A549 (cell line): ENCODE results near the gene PCYT2. TPM values are rescaled to one million over a fixed set of nuclear protein-coding genes. Genes with fewer than 3 reads are reported as not detected.
A peak's percentile ranks its signal among the peaks of the same experiment; 100 is the strongest.

ENCODE experiments used
- ATAC-seq, 2 experiments: fragments of 200-7000 bp in 1 of 2; fragments of >200 bp in 1 of 2; cut with Nextera tagmentation in 1 of 2; cut with Tn5 transposase in 1 of 2; 3 replicates each; pipeline versions ENCODE4 v1.8.0 to v1.9.1; 2018 to 2020; ENCODE audit warnings: mild to moderate bottlenecking in 1 of 2, moderate library complexity in 1 of 2
- CTCF ChIA-PET: fragments of 300-600 bp; sonication (Branson Sonifier 250); formaldehyde crosslinking; extraction: SDS; loops from one replicate; lab custom pipeline; 2021; ENCODE audit warnings: antibody characterized with exemption, inconsistent platforms; lab: Yijun Ruan, JAX
- POLR2A ChIA-PET: fragments of 350-600 bp; formaldehyde crosslinking; extraction: SDS; loops from one replicate; lab custom pipeline; 2021; ENCODE audit warnings: antibody characterized with exemption, inconsistent platforms; lab: Yijun Ruan, JAX
- DNase-seq, 2 experiments: peaks; one replicate each; pipeline versions ENCODE4 v3.0.0 to v3.0.0-alpha.2; 2011 to 2016; ENCODE audit warnings: low read depth in 1 of 2, low spot score in 1 of 2
- FAIRE-seq: peaks from 2 replicates; lab custom pipeline; 2011; peaks lifted over from hg19 to GRCh38; lab: Jason Lieb, UNC
- H3K27ac ChIP-seq, 2 experiments: fragments of >200 bp; sonication (Bioruptor Twin); formaldehyde crosslinking; 3 replicates each; pipeline ENCODE4 v1.5.1; 2016 to 2017
- H3K4me1 ChIP-seq: fragments of >200 bp; sonication (Bioruptor Twin); formaldehyde crosslinking; 3 replicates; pipeline ENCODE4 v1.6.1; 2016
- H3K4me2 ChIP-seq: fragments of >200 bp; sonication (Bioruptor Twin); formaldehyde crosslinking; 3 replicates; pipeline ENCODE4 v1.6.1; 2016
- H3K4me3 ChIP-seq: fragments of >200 bp; sonication (Bioruptor Twin); formaldehyde crosslinking; 3 replicates; pipeline ENCODE4 v1.5.1; 2016
- H3K9me3 ChIP-seq: fragments of >200 bp; sonication (Bioruptor Twin); formaldehyde crosslinking; 3 replicates; pipeline ENCODE4 v1.6.1; 2016
- BHLHE40 ChIP-seq: IDR thresholded peaks from 2 replicates; pipeline ENCODE4 v1.6.1; 2012; ENCODE audit warnings: low read depth, low read length, inconsistent platforms
- CEBPB ChIP-seq, 2 experiments: fragments of >200 bp in 1 of 2; sonication (Bioruptor Twin) in 1 of 2; formaldehyde crosslinking in 1 of 2; IDR thresholded peaks; 2 replicates each; pipeline ENCODE4 v1.6.1; 2012 to 2016
- EP300 ChIP-seq, 2 experiments: fragments of >200 bp; sonication (Bioruptor Twin); formaldehyde crosslinking; IDR thresholded peaks; 2 replicates in 1 of 2; 3 replicates in 1 of 2; pipeline ENCODE4 v1.6.1; 2016 to 2017
- ESRRA ChIP-seq: fragments of 150-350 bp; IDR thresholded peaks from 2 replicates; pipeline ENCODE4 v1.6.1; 2014; ENCODE audit warnings: mild to moderate bottlenecking, low read length, borderline replicate concordance
- HDAC2 ChIP-seq: fragments of 200-600 bp; sonication (generic); IDR thresholded peaks from 2 replicates; pipeline ENCODE4 v1.6.1; 2016
- HOXB13 ChIP-seq: fragments of 250-450 bp; sonication (Bioruptor Pico); IDR thresholded peaks from 2 replicates; pipeline ENCODE4 v1.5.0; 2020; ENCODE audit warnings: low read depth, mild to moderate bottlenecking, moderate library complexity
- HOXB5 ChIP-seq: fragments of 250-450 bp; sonication (Bioruptor Pico); IDR thresholded peaks from 2 replicates; pipeline ENCODE4 v1.5.0; 2020; ENCODE audit warnings: mild to moderate bottlenecking, moderate library complexity
- KDM1A ChIP-seq: fragments of 200-600 bp; sonication (generic); IDR thresholded peaks from 2 replicates; pipeline ENCODE4 v1.6.1; 2016; ENCODE audit warnings: low read depth, mild to moderate bottlenecking
- KDM5A ChIP-seq: fragments of 200-600 bp; sonication (generic); IDR thresholded peaks from 2 replicates; pipeline ENCODE4 v1.6.1; 2016; ENCODE audit warnings: antibody characterized with exemption, mild to moderate bottlenecking
- POLR2A ChIP-seq: IDR thresholded peaks from 2 replicates; pipeline ENCODE4 v1.6.1; 2012; ENCODE audit warnings: mild to moderate bottlenecking, low read length
- RAD21 ChIP-seq, 2 experiments: fragments of >200 bp in 1 of 2; sonication (Bioruptor Twin) in 1 of 2; formaldehyde crosslinking in 1 of 2; IDR thresholded peaks in 1 of 2; conservative IDR thresholded peaks in 1 of 2; 2 replicates in 1 of 2; 3 replicates in 1 of 2; pipeline ENCODE4 v1.6.1; 2012 to 2018; ENCODE audit warnings: inconsistent platforms in 1 of 2
- WGBS: methylation state at CpG from one replicate; pipeline ENCODE4 v1.1.6; 2017; ENCODE audit errors: missing lambda C conversion rate; 5-methylcytosine and 5-hydroxymethylcytosine counted together
- polyA plus RNA-seq, 4 experiments: library from polyadenylated mRNA; depleted of rRNA in 3 of 4; stranded (reverse); fragments of >200 nt; fragmentation: RNase III in 1 of 4; extraction: RNeasy Plus Mini Kit Qiagen cat#74134 plus additional on column Dnase treatment in 1 of 4; gene quantifications; 2 replicates in 3 of 4; 3 replicates in 1 of 4; pipeline ENCODE4 v1.2.3, GENCODE V29; 2011 to 2017
- TF ChIP-seq, protein P1 (sequence below): fragments of 450-650 bp; IDR thresholded peaks from 2 replicates; pipeline ENCODE4 v1.6.1; 2014; ENCODE audit warnings: antibody characterized with exemption
- TF ChIP-seq, protein P2 (sequence below): fragments of 200-600 bp; sonication (generic); IDR thresholded peaks from 2 replicates; pipeline ENCODE4 v1.6.1; 2016; ENCODE audit warnings: antibody characterized with exemption, mild to moderate bottlenecking, moderate library complexity
- TF ChIP-seq, protein P3 (sequence below): IDR thresholded peaks from 2 replicates; pipeline ENCODE4 v1.6.1; 2012
- TF ChIP-seq, protein P4 (sequence below): fragments of 250-450 bp; sonication (Bioruptor Pico); IDR thresholded peaks from 2 replicates; pipeline ENCODE4 v1.5.0; 2021; ENCODE audit warnings: mild to moderate bottlenecking, moderate library complexity, borderline replicate concordance

PCYT2 gene
- polyA plus RNA-seq, 2 of the 4 experiments (the other 2 are of a cell fraction), result 7.1 to 17.0 TPM

DNA sequence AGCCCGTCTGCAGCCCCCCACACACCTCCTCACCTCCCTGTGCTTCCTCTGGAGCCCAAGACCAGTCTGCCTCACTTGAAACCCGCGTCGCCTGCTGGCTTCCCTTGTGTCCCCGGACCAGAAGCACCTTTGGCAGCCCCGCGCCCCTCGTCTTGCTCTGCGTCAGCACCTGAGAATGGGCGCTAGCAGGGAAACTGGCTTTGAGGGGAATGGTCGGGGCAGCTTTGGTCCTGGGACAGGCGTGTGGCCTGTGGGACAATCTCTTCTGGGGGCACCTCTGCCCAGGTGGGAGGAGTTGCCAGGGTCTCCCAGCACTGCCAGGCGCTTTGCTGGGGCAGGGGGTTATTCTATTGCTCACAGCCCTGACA is 20.0 kb upstream of the PCYT2 start:
- no peak overlapping the region for H3K27ac ChIP-seq
- no peaks in the 10 kb centered on the region for H3K9me3 ChIP-seq
- DNase-seq (no peak), FAIRE-seq (no peak)
- H3K4me2 ChIP-seq, result no peak overlapping the region
- CTCF ChIA-PET, result interaction anchor here (1.3 to 12.8 kb wide), 5 partner anchors 23 to 106 kb away, joined by 4 to 99 read pairs (median 5); partner anchors contain the start of genes DCXR and NOTUM
- 87% methylated on average over 13 of the region's 13 CpGs for WGBS
- no peak for TF ChIP-seq ESRRA
- no peak for TF ChIP-seq HOXB5 (CRISPR knock-in tag)
- TF ChIP-seq, protein P1, sequence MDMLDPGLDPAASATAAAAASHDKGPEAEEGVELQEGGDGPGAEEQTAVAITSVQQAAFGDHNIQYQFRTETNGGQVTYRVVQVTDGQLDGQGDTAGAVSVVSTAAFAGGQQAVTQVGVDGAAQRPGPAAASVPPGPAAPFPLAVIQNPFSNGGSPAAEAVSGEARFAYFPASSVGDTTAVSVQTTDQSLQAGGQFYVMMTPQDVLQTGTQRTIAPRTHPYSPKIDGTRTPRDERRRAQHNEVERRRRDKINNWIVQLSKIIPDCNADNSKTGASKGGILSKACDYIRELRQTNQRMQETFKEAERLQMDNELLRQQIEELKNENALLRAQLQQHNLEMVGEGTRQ, result no peak
- no peak for TF ChIP-seq HOXB13 (CRISPR knock-in tag)
- TF ChIP-seq CEBPB (IDR thresholded peaks at IDR 0.05), result no peak
- no peak for TF ChIP-seq RAD21 (conservative IDR thresholded peaks at IDR 0.05 in 1 of 2, IDR thresholded peaks at IDR 0.05 in 1 of 2)
- TF ChIP-seq, protein P2, sequence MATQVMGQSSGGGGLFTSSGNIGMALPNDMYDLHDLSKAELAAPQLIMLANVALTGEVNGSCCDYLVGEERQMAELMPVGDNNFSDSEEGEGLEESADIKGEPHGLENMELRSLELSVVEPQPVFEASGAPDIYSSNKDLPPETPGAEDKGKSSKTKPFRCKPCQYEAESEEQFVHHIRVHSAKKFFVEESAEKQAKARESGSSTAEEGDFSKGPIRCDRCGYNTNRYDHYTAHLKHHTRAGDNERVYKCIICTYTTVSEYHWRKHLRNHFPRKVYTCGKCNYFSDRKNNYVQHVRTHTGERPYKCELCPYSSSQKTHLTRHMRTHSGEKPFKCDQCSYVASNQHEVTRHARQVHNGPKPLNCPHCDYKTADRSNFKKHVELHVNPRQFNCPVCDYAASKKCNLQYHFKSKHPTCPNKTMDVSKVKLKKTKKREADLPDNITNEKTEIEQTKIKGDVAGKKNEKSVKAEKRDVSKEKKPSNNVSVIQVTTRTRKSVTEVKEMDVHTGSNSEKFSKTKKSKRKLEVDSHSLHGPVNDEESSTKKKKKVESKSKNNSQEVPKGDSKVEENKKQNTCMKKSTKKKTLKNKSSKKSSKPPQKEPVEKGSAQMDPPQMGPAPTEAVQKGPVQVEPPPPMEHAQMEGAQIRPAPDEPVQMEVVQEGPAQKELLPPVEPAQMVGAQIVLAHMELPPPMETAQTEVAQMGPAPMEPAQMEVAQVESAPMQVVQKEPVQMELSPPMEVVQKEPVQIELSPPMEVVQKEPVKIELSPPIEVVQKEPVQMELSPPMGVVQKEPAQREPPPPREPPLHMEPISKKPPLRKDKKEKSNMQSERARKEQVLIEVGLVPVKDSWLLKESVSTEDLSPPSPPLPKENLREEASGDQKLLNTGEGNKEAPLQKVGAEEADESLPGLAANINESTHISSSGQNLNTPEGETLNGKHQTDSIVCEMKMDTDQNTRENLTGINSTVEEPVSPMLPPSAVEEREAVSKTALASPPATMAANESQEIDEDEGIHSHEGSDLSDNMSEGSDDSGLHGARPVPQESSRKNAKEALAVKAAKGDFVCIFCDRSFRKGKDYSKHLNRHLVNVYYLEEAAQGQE, result no peak
- TF ChIP-seq, protein P3, sequence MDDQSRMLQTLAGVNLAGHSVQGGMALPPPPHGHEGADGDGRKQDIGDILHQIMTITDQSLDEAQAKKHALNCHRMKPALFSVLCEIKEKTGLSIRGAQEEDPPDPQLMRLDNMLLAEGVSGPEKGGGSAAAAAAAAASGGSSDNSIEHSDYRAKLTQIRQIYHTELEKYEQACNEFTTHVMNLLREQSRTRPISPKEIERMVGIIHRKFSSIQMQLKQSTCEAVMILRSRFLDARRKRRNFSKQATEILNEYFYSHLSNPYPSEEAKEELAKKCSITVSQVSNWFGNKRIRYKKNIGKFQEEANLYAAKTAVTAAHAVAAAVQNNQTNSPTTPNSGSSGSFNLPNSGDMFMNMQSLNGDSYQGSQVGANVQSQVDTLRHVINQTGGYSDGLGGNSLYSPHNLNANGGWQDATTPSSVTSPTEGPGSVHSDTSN, result no peak
- no peak for TF ChIP-seq BHLHE40
- TF ChIP-seq EP300 (IDR thresholded peaks at IDR 0.05), result no peak
- TF ChIP-seq HDAC2, result no peak
- TF ChIP-seq POLR2A, result no peak
- TF ChIP-seq, protein P4, sequence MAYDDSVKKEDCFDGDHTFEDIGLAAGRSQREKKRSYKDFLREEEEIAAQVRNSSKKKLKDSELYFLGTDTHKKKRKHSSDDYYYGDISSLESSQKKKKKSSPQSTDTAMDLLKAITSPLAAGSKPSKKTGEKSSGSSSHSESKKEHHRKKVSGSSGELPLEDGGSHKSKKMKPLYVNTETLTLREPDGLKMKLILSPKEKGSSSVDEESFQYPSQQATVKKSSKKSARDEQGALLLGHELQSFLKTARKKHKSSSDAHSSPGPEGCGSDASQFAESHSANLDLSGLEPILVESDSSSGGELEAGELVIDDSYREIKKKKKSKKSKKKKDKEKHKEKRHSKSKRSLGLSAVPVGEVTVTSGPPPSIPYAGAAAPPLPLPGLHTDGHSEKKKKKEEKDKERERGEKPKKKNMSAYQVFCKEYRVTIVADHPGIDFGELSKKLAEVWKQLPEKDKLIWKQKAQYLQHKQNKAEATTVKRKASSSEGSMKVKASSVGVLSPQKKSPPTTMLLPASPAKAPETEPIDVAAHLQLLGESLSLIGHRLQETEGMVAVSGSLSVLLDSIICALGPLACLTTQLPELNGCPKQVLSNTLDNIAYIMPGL (CRISPR knock-in tag), result no peak
- no peak for TF ChIP-seq KDM5A
- TF ChIP-seq, all 56 proteins: peak for 0
- POLR2A ChIA-PET, result no interaction called here
- Histone ChIP-seq H3K4me1 (peaks cover 17% of the 10 kb centered on the region), H3K4me3 (no peak overlapping the region)
- ATAC-seq, result no peak

DNA sequence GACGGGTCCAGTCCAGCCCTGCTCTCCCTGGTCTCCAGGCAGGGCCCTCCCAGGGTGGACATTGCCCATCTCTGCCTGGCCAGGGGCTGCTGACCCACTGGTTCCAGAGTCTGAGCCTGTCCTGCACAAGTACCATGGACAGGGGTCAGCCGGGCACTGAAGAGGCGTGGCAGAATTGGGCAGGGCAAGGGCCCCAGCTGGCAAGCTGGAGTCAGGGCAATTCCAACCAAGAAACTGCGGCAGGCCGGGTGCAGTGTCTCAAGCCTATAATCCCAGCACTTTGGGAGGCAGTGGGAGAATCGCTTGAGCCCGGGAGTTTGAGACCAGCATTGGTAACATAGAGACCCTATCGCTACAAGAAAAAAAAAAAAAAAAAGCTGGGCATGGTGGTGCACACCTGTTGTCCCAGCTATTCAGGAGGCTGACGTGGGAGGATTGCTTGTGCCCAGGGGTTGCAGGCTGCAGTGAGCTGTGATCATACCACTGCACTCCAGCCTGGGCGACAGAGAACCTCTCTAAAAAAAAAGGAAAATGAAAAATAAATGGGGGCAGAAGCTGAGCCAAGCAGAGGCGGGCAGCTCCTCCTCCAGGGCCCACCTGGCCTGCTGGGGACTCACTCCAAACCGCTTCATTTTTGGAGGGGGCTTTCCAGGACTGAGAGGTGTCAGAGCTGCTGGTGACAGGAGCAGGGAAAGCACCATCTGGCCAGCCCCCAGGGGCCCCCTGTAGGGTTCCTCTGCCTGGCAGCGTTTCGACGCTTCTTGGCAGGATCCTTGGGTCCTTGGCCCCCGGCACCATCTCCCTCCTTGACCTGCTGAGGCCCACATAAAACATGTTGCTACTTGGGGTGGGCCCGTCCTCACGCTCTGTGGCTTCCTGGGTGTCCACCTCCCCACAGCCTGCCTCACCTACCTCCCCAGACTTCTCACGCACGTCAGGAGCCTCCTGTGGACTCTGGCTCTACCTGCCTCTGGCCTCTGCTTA is 19.2 kb upstream of the PCYT2 start:
- Histone ChIP-seq H3K9me3 (no peaks in the 10 kb centered on the region), H3K4me3 (no peak overlapping the region)
- POLR2A ChIA-PET, result no interaction called here
- TF ChIP-seq, protein P2, result peak; percentile 88
- TF ChIP-seq KDM1A, result no peak
- TF ChIP-seq, all 56 proteins: peak for 1
- CTCF ChIA-PET, result interaction anchor here (1.0 to 12.8 kb wide), 10 partner anchors 9 to 196 kb away, joined by 4 to 99 read pairs (median 5); partner anchors contain the start of genes DCXR and NOTUM
- DNase-seq, result no peak
- no peak for ATAC-seq
- FAIRE-seq, result no peak
- 91% methylated on average over 18 of the region's 20 CpGs for WGBS
- Histone ChIP-seq H3K27ac (no peak overlapping the region), H3K4me2 (no peak overlapping the region), H3K4me1 (peaks cover 17% of the 10 kb centered on the region)
